ENCODE data around the gene NECTIN4.

Gene NECTIN4

GRCh38 chr1:161046605-161047228, 42.6 kb downstream of the NECTIN4 start:
- no peak for DNase-seq (ENCODE audit: low read depth)
- H3K4me3 ChIP-seq (ENCODE audit: low read length), result peak overlapping the region; percentile 96
- no peak for TF ChIP-seq CTCF (conservative IDR thresholded peaks at IDR 0.05; ENCODE audit: low read length)

GRCh38 chr1:161045736-161046604, 43.4 kb downstream of the NECTIN4 start, which contains the start of gene USF1:
USF1 (minus strand) TSS chr1:161045977; CDS start chr1:161043275, 2,702 bp downstream.
- DNase-seq (ENCODE audit: low read depth), result peak; percentile 94
- peak within 1 kb of the TSS; percentile 96 for H3K4me3 ChIP-seq (ENCODE audit: low read length)
- TF ChIP-seq CTCF (conservative IDR thresholded peaks at IDR 0.05; ENCODE audit: low read length), result no peak

DNA sequence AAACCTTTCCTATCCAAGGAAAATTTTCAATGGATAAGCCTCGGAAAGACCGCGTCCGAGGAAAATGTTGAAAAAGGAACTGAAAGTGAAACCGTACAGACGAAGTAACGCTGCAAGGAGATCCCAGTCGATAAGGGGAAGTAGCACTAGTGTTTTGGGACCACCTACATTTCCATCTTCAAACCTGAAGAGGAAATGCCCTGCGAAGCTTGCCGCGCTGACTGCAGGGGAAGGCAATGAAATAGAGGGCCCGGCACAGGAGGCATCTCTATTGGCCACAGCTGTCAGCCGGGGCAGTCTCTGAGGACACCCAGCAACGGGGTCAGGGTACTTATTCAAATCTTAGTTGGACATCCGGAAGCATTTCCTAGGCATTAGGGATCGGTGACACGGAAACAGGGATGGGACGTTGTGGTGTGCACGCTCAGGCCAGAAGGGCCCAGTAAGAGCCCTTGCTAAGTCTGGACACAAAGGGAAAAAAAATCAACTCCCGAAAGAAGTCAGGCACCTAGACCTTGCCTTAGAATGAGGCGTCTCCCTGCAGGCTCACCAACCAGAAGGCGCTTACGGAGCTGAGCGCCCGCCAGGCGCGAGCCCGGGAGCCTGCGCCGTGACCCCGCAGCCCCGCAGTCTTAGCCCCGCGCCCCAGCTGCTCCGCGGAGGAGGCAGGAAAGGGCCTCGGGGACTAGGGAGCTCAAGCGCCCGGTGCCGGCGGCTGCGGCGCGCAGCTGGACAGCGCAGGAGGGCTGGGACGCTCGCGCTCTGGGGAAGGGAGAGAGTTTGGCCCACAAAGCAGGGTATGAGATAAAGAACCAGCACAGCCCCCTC, 44.2 kb downstream of the NECTIN4 start:
- peak; percentile 54 for DNase-seq (ENCODE audit: low read depth)
- no peak for TF ChIP-seq CTCF (conservative IDR thresholded peaks at IDR 0.05; ENCODE audit: low read length)
- peak overlapping the region; percentile 96 for H3K4me3 ChIP-seq (ENCODE audit: low read length)

- DNase-seq (ENCODE audit: low read depth), result peak; percentile 34
- no peak for TF ChIP-seq CTCF (conservative IDR thresholded peaks at IDR 0.05; ENCODE audit: low read length)
- peak overlapping the region; percentile 96 for H3K4me3 ChIP-seq (ENCODE audit: low read length)
Observed at GRCh38 chr1:161044535-161044907, 44.8 kb downstream of the NECTIN4 start.

DNA sequence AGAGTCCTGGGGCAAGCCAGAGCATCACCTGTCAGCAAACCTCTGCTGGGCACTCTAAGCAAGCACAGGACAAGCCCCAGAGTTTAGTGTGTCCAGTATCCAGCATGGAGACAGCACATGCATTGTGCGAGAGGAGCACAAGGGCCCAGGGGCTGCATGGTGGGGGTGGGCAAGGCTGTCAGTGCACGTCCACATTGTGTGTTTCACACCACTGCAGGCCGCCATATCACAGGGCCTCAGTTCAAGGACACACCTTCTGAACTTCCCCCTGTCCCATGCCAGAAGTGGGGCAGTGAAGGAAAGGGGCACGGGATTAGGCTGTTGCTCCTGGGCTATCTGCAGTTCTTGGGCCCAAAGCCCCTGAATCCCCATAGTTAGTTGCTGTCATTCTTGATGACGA, 49.8 kb downstream of the NECTIN4 start:
- TF ChIP-seq CTCF (conservative IDR thresholded peaks at IDR 0.05; ENCODE audit: low read length), result no peak
- no peak for DNase-seq (ENCODE audit: low read depth)
- no peak overlapping the region for H3K4me3 ChIP-seq (ENCODE audit: low read length)

DNA sequence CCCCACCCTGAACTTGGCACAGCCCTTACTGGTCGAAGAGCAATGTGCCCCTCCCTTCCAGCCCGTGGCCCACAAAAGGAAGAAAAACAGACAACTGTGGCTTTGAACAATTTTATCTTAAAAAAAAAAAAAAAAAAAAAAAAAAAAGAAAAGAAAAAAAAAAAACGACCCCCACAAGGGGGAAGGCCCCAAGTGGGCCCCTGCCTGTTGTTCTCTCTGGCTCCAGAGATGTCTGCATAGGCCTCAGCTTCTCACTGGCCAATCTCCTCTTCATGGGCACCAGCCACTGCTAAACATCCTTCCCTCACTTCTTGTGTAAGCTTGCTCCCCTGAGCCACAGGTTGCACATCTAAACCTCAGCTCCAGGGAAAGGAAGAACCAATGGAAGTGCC, 50.2 kb downstream of the NECTIN4 start:
- no peak for DNase-seq (ENCODE audit: low read depth)
- peak overlapping the region; percentile 58 for H3K4me3 ChIP-seq (ENCODE audit: low read length)
- no peak for TF ChIP-seq CTCF (conservative IDR thresholded peaks at IDR 0.05; ENCODE audit: low read length)
